Prostate gland (tissue), 2 donors: Measurements from ENCODE around the gene COL13A1. TPM values are rescaled to one million over a fixed set of nuclear protein-coding genes. Genes with fewer than 3 reads are reported as not detected.

Experiments used
- DNase-seq: peaks from one replicate; pipeline ENCODE4 v3.0.0-alpha.2; 2019; ENCODE audit warnings: low spot score
- H3K27ac ChIP-seq, 2 donors: fragments of 200-600 bp; sonication (generic); 2 replicates each; pipeline ENCODE4 v1.5.1; 2017 to 2019
- H3K27me3 ChIP-seq: fragments of 200-600 bp; sonication (generic); replicated peaks from 2 replicates; pipeline ENCODE4 v1.5.1; 2019; ENCODE audit not compliant: insufficient read depth
- H3K36me3 ChIP-seq, 2 donors: fragments of 200-600 bp; sonication (generic); 1 replicate in 1 of 2; 2 replicates in 1 of 2; pipeline versions ENCODE4 v1.5.1 to v1.8.1; 2017 to 2019
- H3K4me1 ChIP-seq: fragments of 200-600 bp; sonication (generic); replicated peaks from 2 replicates; pipeline ENCODE4 v1.5.1; 2019
- H3K4me3 ChIP-seq, 2 donors: fragments of 200-600 bp; sonication (generic); 2 replicates each; pipeline ENCODE4 v1.5.1; 2017 to 2019
- H3K9me3 ChIP-seq: fragments of 200-600 bp; sonication (generic); 2 replicates; pipeline ENCODE4 v1.5.1; 2017
- POLR2A ChIP-seq: fragments of 450-650 bp; IDR thresholded peaks from one replicate; pipeline ENCODE4 v1.6.1; 2016; ENCODE audit warnings: antibody characterized with exemption, mild to moderate bottlenecking
- POLR2AphosphoS5 ChIP-seq: sonication (generic); formaldehyde crosslinking; IDR thresholded peaks from one replicate; pipeline ENCODE4 v1.6.1; 2017; ENCODE audit warnings: antibody characterized with exemption
- WGBS: methylation state at CpG from one replicate; pipeline ENCODE4 v1.1.5; 2018; 5-methylcytosine and 5-hydroxymethylcytosine counted together
- intact Hi-C: fragments of 100-400 bp; cut with DNase I; formaldehyde crosslinking; loops from one replicate; pipeline ENCODE4 v1.14.2; 2022
- total RNA-seq, 2 donors: library from RNA; depleted of rRNA; stranded (reverse); fragments of >200 nt; gene quantifications; one replicate each; pipeline ENCODE4 v1.1.0, GENCODE V29; 2016
- TF ChIP-seq, protein P1 (sequence below), 4 experiments: fragments of 200-600 bp in 2 of 4; fragments of 450-650 bp in 2 of 4; sonication (generic) in 2 of 4; IDR thresholded peaks; 1 replicate in 3 of 4; 2 replicates in 1 of 4; pipeline ENCODE4 v1.5.1; 2016 to 2019; ENCODE audit warnings: antibody characterized with exemption in 4 of 4, mild to moderate bottlenecking in 2 of 4, moderate library complexity in 2 of 4

Gene COL13A1
- total RNA-seq, 2 donors from 2014 or later: 2.1 to 3.0 TPM

DNA sequence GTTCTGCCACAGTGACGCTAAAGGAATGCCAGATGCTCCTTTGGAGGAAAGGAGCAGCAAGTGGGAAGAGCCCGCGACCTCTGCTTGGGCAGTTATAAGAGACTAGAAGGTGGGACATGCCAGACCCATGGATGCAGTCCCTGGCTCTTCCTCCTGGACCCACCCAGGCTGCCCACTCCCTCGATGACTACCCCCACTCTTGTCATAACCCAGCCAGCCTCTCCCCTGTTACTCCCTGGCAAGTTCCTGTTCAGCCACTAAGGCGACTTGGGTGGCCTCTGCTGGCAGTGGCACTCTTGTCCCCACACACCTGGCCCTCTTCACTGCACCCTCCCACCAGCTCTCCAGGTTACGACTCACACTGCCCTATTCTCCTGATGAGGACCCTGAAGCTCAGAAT lies 33.5 kb downstream of the COL13A1 start:
- DNase-seq: no peak
- Histone ChIP-seq H3K4me3 (no peak overlapping the region), H3K27ac (no peak overlapping the region), H3K4me1 (no peaks in the 10 kb centered on the region), H3K27me3 (no peaks in the 10 kb centered on the region), H3K9me3 (no peaks in the 10 kb centered on the region), H3K36me3 (no peaks in the 10 kb centered on the region)
- WGBS: 79% methylated on average over 6 of the region's 6 CpGs
- TF ChIP-seq, protein P1, sequence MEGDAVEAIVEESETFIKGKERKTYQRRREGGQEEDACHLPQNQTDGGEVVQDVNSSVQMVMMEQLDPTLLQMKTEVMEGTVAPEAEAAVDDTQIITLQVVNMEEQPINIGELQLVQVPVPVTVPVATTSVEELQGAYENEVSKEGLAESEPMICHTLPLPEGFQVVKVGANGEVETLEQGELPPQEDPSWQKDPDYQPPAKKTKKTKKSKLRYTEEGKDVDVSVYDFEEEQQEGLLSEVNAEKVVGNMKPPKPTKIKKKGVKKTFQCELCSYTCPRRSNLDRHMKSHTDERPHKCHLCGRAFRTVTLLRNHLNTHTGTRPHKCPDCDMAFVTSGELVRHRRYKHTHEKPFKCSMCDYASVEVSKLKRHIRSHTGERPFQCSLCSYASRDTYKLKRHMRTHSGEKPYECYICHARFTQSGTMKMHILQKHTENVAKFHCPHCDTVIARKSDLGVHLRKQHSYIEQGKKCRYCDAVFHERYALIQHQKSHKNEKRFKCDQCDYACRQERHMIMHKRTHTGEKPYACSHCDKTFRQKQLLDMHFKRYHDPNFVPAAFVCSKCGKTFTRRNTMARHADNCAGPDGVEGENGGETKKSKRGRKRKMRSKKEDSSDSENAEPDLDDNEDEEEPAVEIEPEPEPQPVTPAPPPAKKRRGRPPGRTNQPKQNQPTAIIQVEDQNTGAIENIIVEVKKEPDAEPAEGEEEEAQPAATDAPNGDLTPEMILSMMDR (IDR thresholded peaks at IDR 0.05): no peak
- no peak for TF ChIP-seq POLR2AphosphoS5
- TF ChIP-seq POLR2A: no peak
- intact Hi-C loops: no loop called here

DNA sequence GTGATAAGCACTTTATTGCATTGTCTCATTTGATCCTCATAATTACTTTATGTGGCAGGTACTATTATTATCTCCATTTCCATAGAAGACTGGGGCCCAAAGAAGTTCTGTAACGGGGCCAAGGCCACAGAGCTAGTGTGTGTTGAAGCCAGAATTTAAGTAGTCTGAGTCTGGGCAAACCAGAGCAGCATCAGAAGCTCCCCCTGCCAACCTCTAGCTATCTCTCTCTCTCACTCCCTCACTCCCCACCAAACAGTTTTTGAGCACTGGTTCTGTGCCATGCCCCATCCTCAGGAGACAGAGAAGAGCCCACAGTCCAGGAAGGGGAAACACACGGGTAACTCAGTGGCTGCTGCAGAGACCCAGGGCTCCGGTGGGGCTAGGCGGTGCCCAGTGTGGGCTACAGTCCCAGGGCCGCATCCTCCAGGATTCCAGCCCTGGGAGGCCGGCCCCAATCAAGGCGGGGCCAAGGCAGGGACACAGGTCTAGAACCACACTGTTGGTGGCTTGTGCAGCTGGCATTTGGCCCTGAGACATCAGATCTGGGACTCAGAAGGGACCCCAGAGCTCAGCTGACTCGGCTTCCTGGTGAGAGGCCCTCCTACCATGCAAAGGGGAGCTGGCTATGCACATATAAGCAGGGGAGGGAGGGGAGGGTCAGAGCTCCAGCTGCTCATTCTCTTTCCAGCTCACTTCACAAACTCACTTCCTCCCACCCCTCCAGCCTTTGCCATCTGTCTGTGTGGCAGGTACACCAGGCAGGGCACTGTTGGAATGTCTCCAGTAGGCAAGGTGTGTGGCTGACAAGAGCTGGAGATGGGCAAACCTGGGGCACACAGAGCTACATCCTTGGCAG lies 34.4 kb downstream of the COL13A1 start:
- no peak for DNase-seq
- Histone ChIP-seq H3K4me1 (no peaks in the 10 kb centered on the region), H3K9me3 (no peaks in the 10 kb centered on the region), H3K27ac (no peak overlapping the region), H3K4me3 (no peak overlapping the region), H3K36me3 (no peaks in the 10 kb centered on the region), H3K27me3 (no peaks in the 10 kb centered on the region)
- 60% methylated on average over 8 of the region's 8 CpGs for WGBS
- TF ChIP-seq POLR2AphosphoS5 (no peak), POLR2A (no peak)
- TF ChIP-seq, protein P1 (IDR thresholded peaks at IDR 0.05): no peak
- intact Hi-C loops: no loop called here

- H3K9me3 ChIP-seq: no peaks in the 10 kb centered on the region
- no peaks in the 10 kb centered on the region for H3K27me3 ChIP-seq
- no peaks in the 10 kb centered on the region for H3K36me3 ChIP-seq
- WGBS: 84% methylated on average over 6 of the region's 6 CpGs
- no peak overlapping the region for H3K4me3 ChIP-seq
- no peak for DNase-seq
- no peaks in the 10 kb centered on the region for H3K4me1 ChIP-seq
- intact Hi-C loops: no loop called here
- no peak for TF ChIP-seq POLR2A
- no peak for TF ChIP-seq POLR2AphosphoS5
- TF ChIP-seq, protein P1 (IDR thresholded peaks at IDR 0.05): no peak
- no peak overlapping the region for H3K27ac ChIP-seq
Observed at GRCh38 chr10:69836731-69837030, 35.0 kb downstream of the COL13A1 start.

DNA sequence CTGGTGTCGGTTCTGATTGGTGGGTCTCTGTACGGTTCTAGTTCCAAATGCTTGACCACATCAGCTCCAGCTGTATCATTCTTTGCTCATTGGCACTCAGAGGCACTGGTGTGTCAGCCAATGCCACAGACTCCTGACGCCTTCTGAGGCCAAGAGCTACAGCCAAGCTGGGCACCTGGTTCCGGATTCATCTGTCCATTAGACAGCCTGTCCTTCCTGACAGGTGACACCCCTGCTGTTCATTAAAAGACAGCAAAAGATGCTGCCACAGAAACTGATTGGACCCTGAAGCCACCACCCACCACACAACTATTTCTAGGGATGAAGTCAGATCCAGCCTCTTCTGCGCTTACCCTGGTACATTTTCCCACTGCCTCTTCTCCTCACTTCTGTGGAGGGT lies 35.6 kb downstream of the COL13A1 start:
- H3K4me1 ChIP-seq: no peaks in the 10 kb centered on the region
- 91% methylated on average over 5 of the region's 5 CpGs for WGBS
- H3K9me3 ChIP-seq: no peaks in the 10 kb centered on the region
- H3K4me3 ChIP-seq: no peak overlapping the region
- no peak overlapping the region for H3K27ac ChIP-seq
- intact Hi-C loops: no loop called here
- H3K36me3 ChIP-seq: no peaks in the 10 kb centered on the region
- DNase-seq: no peak
- no peak for TF ChIP-seq POLR2A
- TF ChIP-seq, protein P1 (IDR thresholded peaks at IDR 0.05): no peak
- TF ChIP-seq POLR2AphosphoS5: no peak
- no peaks in the 10 kb centered on the region for H3K27me3 ChIP-seq

DNA sequence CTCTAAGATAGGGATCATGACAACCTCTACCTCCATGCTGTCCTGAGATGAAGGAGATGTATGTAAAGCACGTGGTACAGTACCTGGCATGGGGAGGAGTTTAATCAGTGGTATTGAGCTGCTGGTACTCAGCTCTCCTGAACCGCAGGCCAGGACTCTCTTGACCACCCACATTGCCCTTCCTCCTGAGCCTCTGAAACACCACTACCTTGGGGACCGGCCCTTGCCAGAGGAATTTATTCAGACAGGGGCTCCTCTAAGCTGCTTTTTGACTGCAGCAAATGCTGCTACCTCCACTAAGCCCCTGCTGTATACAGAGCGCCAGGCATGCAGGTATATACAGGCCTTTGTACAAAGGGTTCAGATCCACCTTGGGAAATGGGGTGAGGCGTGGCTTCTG lies 36.7 kb downstream of the COL13A1 start:
- H3K4me3 ChIP-seq: no peak overlapping the region
- WGBS: 94% methylated on average over 5 of the region's 5 CpGs
- no peaks in the 10 kb centered on the region for H3K9me3 ChIP-seq
- H3K36me3 ChIP-seq: no peaks in the 10 kb centered on the region
- no peak overlapping the region for H3K27ac ChIP-seq
- no peaks in the 10 kb centered on the region for H3K27me3 ChIP-seq
- intact Hi-C loops: no loop called here
- TF ChIP-seq POLR2AphosphoS5 (no peak), POLR2A (no peak)
- TF ChIP-seq, protein P1 (IDR thresholded peaks at IDR 0.05): no peak
- no peak for DNase-seq
- no peaks in the 10 kb centered on the region for H3K4me1 ChIP-seq
